Karpas-422 (cell line): ENCODE measurements around the gene BBS4. TPM values are rescaled to one million over a fixed set of nuclear protein-coding genes. Genes with fewer than 3 reads are reported as not detected.

Experiments
- DNase-seq: peaks from one replicate; pipeline ENCODE4 v3.0.0-alpha.2; 2015
- H2AFZ ChIP-seq: fragments of 200-600 bp; sonication (generic); 2 replicates; pipeline ENCODE4 v1.6.1; 2014; ENCODE audit warnings: antibody characterized with exemption, low read length, mixed read lengths
- H3K27ac ChIP-seq: fragments of 200-600 bp; sonication (generic); 2 replicates; pipeline ENCODE4 v1.5.1; 2014; ENCODE audit warnings: mild to moderate bottlenecking, low read length, moderate library complexity
- H3K27me3 ChIP-seq: fragments of 200-600 bp; sonication (generic); 2 replicates; pipeline ENCODE4 v1.6.1; 2014; ENCODE audit warnings: low read length, mixed read lengths
- H3K36me3 ChIP-seq: fragments of 200-600 bp; sonication (generic); 2 replicates; pipeline ENCODE4 v1.6.1; 2014; ENCODE audit warnings: low read length, mixed read lengths; ENCODE audit not compliant: insufficient read depth
- H3K4me1 ChIP-seq: fragments of 200-600 bp; sonication (generic); 2 replicates; pipeline ENCODE4 v1.6.1; 2014; ENCODE audit warnings: mild to moderate bottlenecking, low read length, mixed read lengths
- H3K4me2 ChIP-seq: fragments of 200-600 bp; sonication (generic); 2 replicates; pipeline ENCODE4 v1.6.1; 2014; ENCODE audit warnings: low read length, low read depth, mild to moderate bottlenecking; ENCODE audit not compliant: poor library complexity, severe bottlenecking
- H3K4me3 ChIP-seq: fragments of 200-600 bp; sonication (generic); 2 replicates; pipeline ENCODE4 v1.5.1; 2014; ENCODE audit warnings: mild to moderate bottlenecking, antibody characterized with exemption, low read length, mixed read lengths
- H3K79me2 ChIP-seq: fragments of 200-600 bp; sonication (generic); 2 replicates; pipeline ENCODE4 v1.6.1; 2014; ENCODE audit warnings: mild to moderate bottlenecking, low read length, mixed read lengths
- H3K9ac ChIP-seq: fragments of 200-600 bp; sonication (generic); 2 replicates; pipeline ENCODE4 v1.6.0; 2014; ENCODE audit warnings: low read length
- H3K9me2 ChIP-seq: fragments of 200-600 bp; sonication (generic), shearing (Covaris generic); replicated peaks from 2 replicates; pipeline ENCODE4 v1.6.0; 2014; ENCODE audit warnings: mild to moderate bottlenecking, low read length, moderate library complexity; ENCODE audit not compliant: insufficient read depth
- H3K9me3 ChIP-seq: fragments of 300-700, 200-600 bp; sonication (generic); 2 replicates; pipeline ENCODE4 v1.6.1; 2014; ENCODE audit warnings: low read length, mixed read lengths
- H4K20me1 ChIP-seq: fragments of 200-600 bp; sonication (generic); 2 replicates; pipeline ENCODE4 v1.6.1; 2014; ENCODE audit warnings: mild to moderate bottlenecking, antibody characterized with exemption, low read length, low read depth; ENCODE audit not compliant: insufficient read depth
- small RNA-seq: library from RNA; depleted of rRNA; stranded (forward); fragments of <200 nt; gene quantifications from one replicate; pipeline ENCODE3, GENCODE V24; 2014
- total RNA-seq: library from RNA; depleted of rRNA; stranded (reverse); fragments of >200 nt; shearing (Covaris generic); gene quantifications from 2 replicates; pipeline ENCODE4 v1.2.3, GENCODE V29; 2014; ENCODE audit warnings: low replicate concordance; rRNA removed

BBS4 gene
- total RNA-seq, 1 experiment from 2014 or later = 17.0 TPM

GRCh38 chr15:72785841-72786240, 99.8 kb downstream of the BBS4 start:
- H3K9ac ChIP-seq = no peak overlapping the region
- H3K4me3 ChIP-seq = no peak overlapping the region
- H4K20me1 ChIP-seq = no peaks in the 10 kb centered on the region; the same call in 1 of the 2 replicates
- no peaks in the 10 kb centered on the region for H3K9me2 ChIP-seq
- DNase-seq = no peak
- H3K27me3 ChIP-seq = no peaks in the 10 kb centered on the region
- no peak overlapping the region for H3K27ac ChIP-seq
- H2AFZ ChIP-seq = peak overlapping the region; percentile 78
- peaks cover 26% of the 10 kb centered on the region for H3K79me2 ChIP-seq
- peaks cover 29% of the 10 kb centered on the region for H3K4me1 ChIP-seq
- no peak overlapping the region for H3K4me2 ChIP-seq
- peaks cover 8% of the 10 kb centered on the region; the same call in 1 of the 2 replicates for H3K36me3 ChIP-seq
- H3K9me3 ChIP-seq = no peaks in the 10 kb centered on the region

GRCh38 chr15:72786242-72786641, 100.2 kb downstream of the BBS4 start:
- Histone ChIP-seq H3K27ac (no peak overlapping the region), H2AFZ (peak overlapping the region; percentile 10; the same call in 1 of the 2 replicates)

GRCh38 chr15:72786676-72787345, 100.8 kb downstream of the BBS4 start:
- no peaks in the 10 kb centered on the region for H3K9me3 ChIP-seq
- H3K9ac ChIP-seq = no peak overlapping the region
- H3K4me3 ChIP-seq = no peak overlapping the region
- DNase-seq = no peak
- H2AFZ ChIP-seq = no peak overlapping the region
- H3K27me3 ChIP-seq = no peaks in the 10 kb centered on the region
- no peaks in the 10 kb centered on the region for H3K36me3 ChIP-seq
- H3K79me2 ChIP-seq = peaks cover 17% of the 10 kb centered on the region
- no peaks in the 10 kb centered on the region for H4K20me1 ChIP-seq
- peaks cover 21% of the 10 kb centered on the region for H3K4me1 ChIP-seq
- H3K9me2 ChIP-seq = no peaks in the 10 kb centered on the region
- no peak overlapping the region for H3K27ac ChIP-seq
- H3K4me2 ChIP-seq = no peak overlapping the region

More at GRCh38 chr15:72786242-72786641, 100.2 kb downstream of the BBS4 start:
- Histone ChIP-seq H4K20me1 (no peaks in the 10 kb centered on the region), H3K27me3 (no peaks in the 10 kb centered on the region), H3K79me2 (peaks cover 22% of the 10 kb centered on the region), H3K36me3 (peaks cover 4% of the 10 kb centered on the region; the same call in 1 of the 2 replicates), H3K4me2 (no peak overlapping the region), H3K9me2 (no peaks in the 10 kb centered on the region), H3K4me3 (no peak overlapping the region), H3K9ac (no peak overlapping the region), H3K9me3 (no peaks in the 10 kb centered on the region), H3K4me1 (peaks cover 27% of the 10 kb centered on the region)
- no peak for DNase-seq

- peaks cover 14% of the 10 kb centered on the region for H3K4me1 ChIP-seq
- H3K27me3 ChIP-seq = no peaks in the 10 kb centered on the region
- no peaks in the 10 kb centered on the region for H3K9me2 ChIP-seq
- peaks cover 10% of the 10 kb centered on the region for H3K79me2 ChIP-seq
- no peaks in the 10 kb centered on the region for H3K9me3 ChIP-seq
- H4K20me1 ChIP-seq = no peaks in the 10 kb centered on the region
- no peak for DNase-seq
- no peak overlapping the region for H3K9ac ChIP-seq
- no peak overlapping the region for H3K4me3 ChIP-seq
- no peaks in the 10 kb centered on the region for H3K36me3 ChIP-seq
- H3K4me2 ChIP-seq = no peak overlapping the region
- H3K27ac ChIP-seq = no peak overlapping the region
- no peak overlapping the region for H2AFZ ChIP-seq
Observed at GRCh38 chr15:72787526-72787925, 101.5 kb downstream of the BBS4 start.

Small RNA genes lying within 50 kb of the gene (small RNA-seq; reads per million reads assigned to genes)
- gene RN7SL853P = not detected

Other genes with a start within 250 kb of the BBS4 start
- gene ARIH1, start 211.9 kb upstream of the BBS4 start, total RNA-seq = 39.1 and 84.1 TPM in 2 replicates
- gene GOLGA6B, start 31.5 kb upstream of the BBS4 start, total RNA-seq = not detected in 2 replicates
- 0.51 TPM in 1 of 2 replicates, not detected in the other for gene HIGD2B, start within 50 bp of the BBS4 start, total RNA-seq
- 75.7 and 94.3 TPM in 2 replicates for gene ADPGK, start 97.6 kb downstream of the BBS4 start, total RNA-seq